ENCODE measurements around the gene ZNF319.
A peak's percentile ranks its signal among the peaks of the same experiment; 100 is the strongest.
"Not testable (repeated sequence)": the region's sequence is repeated elsewhere in the genome, so short reads cannot be mapped to it uniquely, and the experiment has no call there.

Gene ZNF319

GRCh38 chr16:57984443-57985203 lies 15.8 kb downstream of the ZNF319 start:
- H3K4me3 ChIP-seq (ENCODE audit: low read depth, low read length): peak overlapping the region; percentile 32
- TF ChIP-seq CTCF (IDR thresholded peaks at IDR 0.05; ENCODE audit: borderline replicate concordance, insufficient read depth, low read depth, low read length): no peak

GRCh38 chr16:57982385-57982784 lies 18.1 kb downstream of the ZNF319 start:
- TF ChIP-seq CTCF (IDR thresholded peaks at IDR 0.05; ENCODE audit: borderline replicate concordance, insufficient read depth, low read depth, low read length): no peak
- no peak overlapping the region for H3K4me3 ChIP-seq (ENCODE audit: low read depth, low read length)

GRCh38 chr16:57981636-57982035 lies 18.8 kb downstream of the ZNF319 start:
- H3K4me3 ChIP-seq (ENCODE audit: low read depth, low read length): no peak overlapping the region
- TF ChIP-seq CTCF (IDR thresholded peaks at IDR 0.05; ENCODE audit: borderline replicate concordance, insufficient read depth, low read depth, low read length): no peak

- TF ChIP-seq CTCF (IDR thresholded peaks at IDR 0.05; ENCODE audit: borderline replicate concordance, insufficient read depth, low read depth, low read length): no peak
- no peak overlapping the region for H3K4me3 ChIP-seq (ENCODE audit: low read depth, low read length)
Observed at GRCh38 chr16:57979006-57979585, 21.4 kb downstream of the ZNF319 start.

GRCh38 chr16:57978070-57978465 lies 22.4 kb downstream of the ZNF319 start:
- H3K4me3 ChIP-seq (ENCODE audit: low read depth, low read length): not testable (repeated sequence)

- H3K4me3 ChIP-seq (ENCODE audit: low read depth, low read length): no peak overlapping the region
- no peak for TF ChIP-seq CTCF (IDR thresholded peaks at IDR 0.05; ENCODE audit: borderline replicate concordance, insufficient read depth, low read depth, low read length)
Observed at GRCh38 chr16:57977418-57978069, 22.9 kb downstream of the ZNF319 start.

GRCh38 chr16:57976331-57976796 lies 24.1 kb downstream of the ZNF319 start:
- no peak overlapping the region for H3K4me3 ChIP-seq (ENCODE audit: low read depth, low read length)
- TF ChIP-seq CTCF (IDR thresholded peaks at IDR 0.05; ENCODE audit: borderline replicate concordance, insufficient read depth, low read depth, low read length): no peak
